D721Med (cell line): Measurements from ENCODE around the gene MOCS1.

Experiments
- DNase-seq: peaks from one replicate; pipeline ENCODE4 v3.0.0; 2011; ENCODE audit warnings: low spot score; ENCODE audit not compliant: insufficient read length
- FAIRE-seq: peaks from 2 replicates; lab custom pipeline; 2011; peaks lifted over from hg19 to GRCh38; lab: Jason Lieb, UNC
- CTCF ChIP-seq: IDR thresholded peaks from 2 replicates; pipeline ENCODE4 v1.5.1; 2012; ENCODE audit warnings: mild to moderate bottlenecking, control low read depth; ENCODE audit not compliant: insufficient read depth; ENCODE audit errors: missing control alignments

Gene MOCS1

DNA sequence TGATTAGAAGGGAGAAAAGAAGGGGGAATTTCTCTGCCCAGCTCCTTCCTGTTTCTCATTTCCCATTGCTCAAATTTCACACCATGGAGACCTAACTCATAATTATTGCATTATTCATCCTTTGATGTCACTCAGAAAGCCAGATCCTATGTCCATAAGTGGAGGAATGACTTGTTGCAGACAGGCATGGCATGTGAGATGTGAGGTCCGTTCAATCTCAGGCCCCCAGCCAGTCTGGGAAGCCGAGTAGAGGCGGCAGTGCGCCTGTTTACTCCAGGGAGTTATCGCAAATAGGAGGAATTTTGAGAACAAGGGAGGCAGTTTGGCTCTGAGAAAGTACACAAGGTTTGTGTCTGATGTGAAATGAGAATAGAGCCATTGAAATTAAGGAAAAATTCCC, 26.9 kb upstream of the MOCS1 start:
- TF ChIP-seq CTCF = no peak
- no peak for DNase-seq
- no peak for FAIRE-seq

- FAIRE-seq (no peak), DNase-seq (no peak)
Observed at GRCh38 chr6:39958947-39959346, 24.7 kb upstream of the MOCS1 start.

GRCh38 chr6:39956936-39957335, 22.7 kb upstream of the MOCS1 start:
- no peak for TF ChIP-seq CTCF
- DNase-seq (no peak), FAIRE-seq (no peak)

More at GRCh38 chr6:39958947-39959346, 24.7 kb upstream of the MOCS1 start:
- TF ChIP-seq CTCF = no peak

- TF ChIP-seq CTCF = no peak
- DNase-seq (no peak), FAIRE-seq (no peak)
Observed at GRCh38 chr6:39953076-39953618, 18.9 kb upstream of the MOCS1 start.

DNA sequence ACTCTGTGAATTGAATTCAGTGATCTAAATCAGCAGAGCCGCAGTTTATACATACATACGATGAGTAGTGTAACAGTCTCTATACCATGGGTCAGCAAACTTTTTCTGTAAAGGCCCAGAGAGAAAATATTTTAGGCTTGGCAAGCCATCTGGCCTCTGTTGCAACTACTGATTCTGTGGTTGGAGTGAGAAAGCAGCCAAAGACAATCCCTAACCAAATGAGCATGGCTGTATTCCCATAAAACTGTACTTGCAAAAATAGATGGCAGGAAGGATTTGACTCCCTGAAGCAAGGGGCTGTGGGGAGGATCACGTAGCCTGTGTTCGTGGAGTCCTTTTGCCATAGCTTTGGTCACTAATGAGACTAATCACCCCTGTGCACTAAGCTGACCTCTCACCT, 17.9 kb upstream of the MOCS1 start:
- no peak for TF ChIP-seq CTCF
- DNase-seq (no peak), FAIRE-seq (no peak)

DNA sequence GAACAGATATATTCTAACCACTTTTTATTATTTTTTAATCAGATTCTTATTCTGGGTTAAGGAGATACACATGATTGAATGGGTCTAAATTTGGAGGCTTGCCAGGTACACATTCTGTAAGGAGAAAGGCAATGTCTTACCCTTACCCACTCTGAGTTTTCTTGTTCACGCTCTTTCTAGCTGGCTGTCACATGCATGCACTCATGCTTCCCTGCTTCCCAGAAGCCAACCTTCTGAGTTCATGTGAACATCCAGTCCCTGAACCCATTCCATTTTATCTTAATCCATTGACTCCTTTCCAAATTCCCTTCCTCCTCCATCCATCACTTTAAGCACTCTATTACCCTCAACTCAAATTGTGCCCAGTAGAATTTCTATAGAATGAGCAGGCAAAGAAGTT, 17.5 kb upstream of the MOCS1 start:
- DNase-seq (no peak), FAIRE-seq (no peak)
- TF ChIP-seq CTCF = no peak

- DNase-seq (no peak), FAIRE-seq (no peak)
- no peak for TF ChIP-seq CTCF
Observed at GRCh38 chr6:39951191-39951590, 16.9 kb upstream of the MOCS1 start.
